ENCODE measurements around the gene LYSMD4.
A peak's percentile ranks its signal among the peaks of the same experiment; 100 is the strongest.
"Not testable (repeated sequence)": the region's sequence is repeated elsewhere in the genome, so short reads cannot be mapped to it uniquely, and the experiment has no call there.

LYSMD4 gene

DNA sequence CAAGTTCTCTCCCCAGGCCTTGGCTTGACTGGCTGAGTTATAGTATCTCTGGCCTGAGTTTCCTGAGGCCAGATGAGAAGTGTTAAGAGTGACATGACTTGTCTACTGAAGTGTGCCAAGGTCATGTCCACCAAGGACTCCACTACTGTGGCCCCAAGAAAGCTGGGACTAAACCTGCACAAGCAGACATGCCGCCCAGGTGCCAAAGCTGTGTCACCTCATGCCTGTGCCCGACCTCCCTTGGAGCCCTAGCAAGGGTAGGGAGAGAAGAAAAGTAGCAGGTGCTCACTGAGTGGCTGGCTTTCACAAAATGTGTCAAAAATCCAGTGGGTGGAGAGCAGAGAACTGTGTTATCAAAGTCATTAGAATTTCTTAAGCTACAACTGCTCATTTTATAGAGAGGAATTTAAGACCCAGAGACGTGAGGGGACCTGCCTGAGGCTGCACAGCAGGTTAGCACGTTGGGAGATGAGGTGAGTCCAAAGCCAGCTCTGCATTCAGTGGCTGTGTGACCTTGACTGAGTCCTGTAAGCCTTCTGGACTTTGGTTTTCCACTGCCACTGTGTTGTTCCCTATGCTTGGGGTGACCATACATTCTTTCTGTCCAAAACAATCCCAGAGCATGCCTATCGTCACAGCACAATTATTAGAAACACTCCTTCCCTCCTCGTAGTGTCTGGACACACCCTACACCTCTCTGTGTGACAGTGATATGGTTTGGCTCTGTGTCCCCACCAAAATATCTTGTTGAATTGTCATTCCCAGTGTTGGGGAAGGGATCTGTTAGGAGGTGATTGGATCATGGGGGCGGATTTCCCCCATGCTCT, 5.0 kb upstream of the LYSMD4 start:
- DNase-seq, result no peak
- 97% methylated on average over 7 of the region's 7 CpGs for WGBS (ENCODE audit: insufficient coverage)
- Histone ChIP-seq H3K27me3 (replicated peaks in 2 of 5; ENCODE audit: control insufficient read depth in 4 of 5, insufficient read depth in 5 of 5, low read length in 4 of 5) (peaks cover 0 to 2% (median 0%) of the 10 kb centered on the region in 5 experiments), H3K4me1 (ENCODE audit: control extremely low read depth in 1 of 4, control insufficient read depth in 4 of 4, insufficient read depth in 4 of 4, low read length in 3 of 4) (peaks cover 0 to 4% (median 4%) of the 10 kb centered on the region in 4 experiments), H3K4me3 (ENCODE audit: control insufficient read depth in 1 of 7, extremely low read depth in 1 of 7, insufficient read depth in 4 of 7, low read depth in 2 of 7, low read length in 6 of 7) (no peak overlapping the region), H3K9me3 (ENCODE audit: control extremely low read depth in 1 of 5, control insufficient read depth in 4 of 5, insufficient read depth in 2 of 5, low read depth in 1 of 5, low read length in 4 of 5) (no peaks in the 10 kb centered on the region), H3K36me3 (ENCODE audit: control insufficient read depth in 4 of 4, insufficient read depth in 4 of 4, low read length in 3 of 4) (no peaks in the 10 kb centered on the region), H3K27ac (ENCODE audit: insufficient read depth in 1 of 2, low read depth in 1 of 2, low read length in 2 of 2, poor library complexity in 1 of 2, severe bottlenecking in 2 of 2) (no peak overlapping the region)
- ChIA-PET POLR2A (no interaction called here), CTCF (interaction anchor here (1.0 kb wide), 1 partner anchor 34 kb away, joined by 3 read pairs; no protein-coding TSS in a partner anchor)

DNA sequence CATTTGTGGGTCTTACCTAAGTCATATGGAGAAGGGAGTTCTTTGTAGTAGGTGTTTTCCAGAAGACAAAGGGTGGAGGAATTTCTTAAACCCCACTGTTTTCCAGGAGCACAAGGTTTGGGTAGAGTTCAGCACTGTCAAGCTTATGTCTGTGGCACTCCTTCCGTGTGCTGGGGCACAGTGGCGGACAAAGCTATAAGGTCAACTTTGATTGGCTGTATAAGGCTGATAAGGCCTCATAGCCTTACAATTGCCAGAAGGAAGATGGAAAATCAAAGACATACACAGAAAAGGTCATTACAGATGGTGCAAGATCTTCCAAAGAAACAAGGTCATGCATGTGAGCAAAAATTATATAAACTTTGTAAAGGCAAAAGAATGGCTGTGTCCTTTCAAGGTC, 3.5 kb upstream of the LYSMD4 start:
- DNase-seq, result no peak
- Histone ChIP-seq H3K9me3 (ENCODE audit: control extremely low read depth in 1 of 5, control insufficient read depth in 4 of 5, insufficient read depth in 2 of 5, low read depth in 1 of 5, low read length in 4 of 5) (no peaks in the 10 kb centered on the region), H3K4me1 (ENCODE audit: control extremely low read depth in 1 of 4, control insufficient read depth in 4 of 4, insufficient read depth in 4 of 4, low read length in 3 of 4) (peaks cover 0 to 18% (median 14%) of the 10 kb centered on the region in 4 experiments), H3K27me3 (replicated peaks in 2 of 5; ENCODE audit: control insufficient read depth in 4 of 5, insufficient read depth in 5 of 5, low read length in 4 of 5) (peaks cover 0 to 4% (median 0%) of the 10 kb centered on the region in 5 experiments), H3K27ac (ENCODE audit: insufficient read depth in 1 of 2, low read depth in 1 of 2, low read length in 2 of 2, poor library complexity in 1 of 2, severe bottlenecking in 2 of 2) (no peak overlapping the region), H3K4me3 (ENCODE audit: control insufficient read depth in 1 of 7, extremely low read depth in 1 of 7, insufficient read depth in 4 of 7, low read depth in 2 of 7, low read length in 6 of 7) (no peak overlapping the region), H3K36me3 (ENCODE audit: control insufficient read depth in 4 of 4, insufficient read depth in 4 of 4, low read length in 3 of 4) (no peaks in the 10 kb centered on the region)
- 95% methylated on average over 2 of the region's 2 CpGs for WGBS (ENCODE audit: insufficient coverage)
- CTCF ChIA-PET, result interaction anchor here (1.4 kb wide), 1 partner anchor 11 kb away, joined by 3 read pairs; no protein-coding TSS in a partner anchor
- POLR2A ChIA-PET, result no interaction called here

DNA sequence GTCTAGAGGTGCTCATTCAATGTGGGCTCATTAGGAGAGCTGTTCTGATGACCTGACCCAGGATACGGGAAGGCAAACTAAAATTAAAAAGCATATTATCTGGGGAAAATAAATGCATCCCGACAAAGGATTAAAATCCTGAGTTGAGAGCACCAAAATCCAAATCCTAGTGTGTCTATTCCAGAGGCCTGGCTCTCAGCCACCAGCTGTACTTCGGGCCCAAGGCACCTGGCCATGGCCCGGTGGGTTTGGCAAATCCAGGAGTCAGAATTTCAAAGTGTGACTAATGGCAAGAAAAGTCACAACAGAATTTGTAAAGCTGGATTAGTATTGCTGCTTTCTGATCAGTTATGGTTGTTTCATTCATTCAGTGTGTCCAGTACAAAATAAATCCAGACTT, 2.6 kb upstream of the LYSMD4 start:
- Histone ChIP-seq H3K36me3 (ENCODE audit: control insufficient read depth in 4 of 4, insufficient read depth in 4 of 4, low read length in 3 of 4) (no peaks in the 10 kb centered on the region), H3K9me3 (ENCODE audit: control extremely low read depth in 1 of 5, control insufficient read depth in 4 of 5, insufficient read depth in 2 of 5, low read depth in 1 of 5, low read length in 4 of 5) (no peaks in the 10 kb centered on the region), H3K27me3 (replicated peaks in 2 of 5; ENCODE audit: control insufficient read depth in 4 of 5, insufficient read depth in 5 of 5, low read length in 4 of 5) (peaks cover 0 to 4% (median 0%) of the 10 kb centered on the region in 5 experiments), H3K27ac (ENCODE audit: insufficient read depth in 1 of 2, low read depth in 1 of 2, low read length in 2 of 2, poor library complexity in 1 of 2, severe bottlenecking in 2 of 2) (no peak overlapping the region), H3K4me1 (ENCODE audit: control extremely low read depth in 1 of 4, control insufficient read depth in 4 of 4, insufficient read depth in 4 of 4, low read length in 3 of 4) (peaks cover 4 to 23% (median 14%) of the 10 kb centered on the region in 4 experiments), H3K4me3 (ENCODE audit: control insufficient read depth in 1 of 7, extremely low read depth in 1 of 7, insufficient read depth in 4 of 7, low read depth in 2 of 7, low read length in 6 of 7) (no peak overlapping the region)
- WGBS (ENCODE audit: insufficient coverage), result 100% methylated on average over 4 of the region's 4 CpGs
- no peak for DNase-seq
- CTCF ChIA-PET, result interaction anchor here (1.4 kb wide), 1 partner anchor 10 kb away, joined by 3 read pairs; no protein-coding TSS in a partner anchor
- POLR2A ChIA-PET, result no interaction called here

DNA sequence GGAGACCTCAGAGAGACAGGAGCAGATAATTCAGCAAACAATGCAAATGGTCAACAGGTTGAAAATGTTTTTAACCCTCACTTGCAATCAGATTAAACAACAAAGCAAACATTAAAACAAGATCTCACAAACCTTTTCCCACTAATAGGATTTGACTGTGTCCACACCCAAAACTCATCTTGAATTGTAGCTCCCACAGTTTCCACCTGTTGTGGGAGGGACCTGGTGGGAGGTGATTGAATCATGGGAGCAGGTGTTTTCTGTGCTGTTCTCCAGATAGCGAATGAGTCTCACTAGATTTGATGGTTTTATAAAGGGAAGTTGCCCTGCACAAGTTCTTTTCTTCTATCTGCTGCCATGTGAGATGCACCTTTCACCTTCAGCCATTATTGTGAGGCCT, 1.3 kb upstream of the LYSMD4 start:
- CTCF ChIA-PET, result interaction anchor here (1.5 kb wide), 1 partner anchor 19 kb away, joined by 6 read pairs; no protein-coding TSS in a partner anchor
- Histone ChIP-seq H3K4me1 (ENCODE audit: control extremely low read depth in 1 of 4, control insufficient read depth in 4 of 4, insufficient read depth in 4 of 4, low read length in 3 of 4) (peaks cover 5 to 23% (median 14%) of the 10 kb centered on the region in 4 experiments), H3K27ac (ENCODE audit: insufficient read depth in 1 of 2, low read depth in 1 of 2, low read length in 2 of 2, poor library complexity in 1 of 2, severe bottlenecking in 2 of 2) (no peak overlapping the region), H3K27me3 (replicated peaks in 2 of 5; ENCODE audit: control insufficient read depth in 4 of 5, insufficient read depth in 5 of 5, low read length in 4 of 5) (peaks cover 0 to 4% (median 0%) of the 10 kb centered on the region in 5 experiments), H3K4me3 (ENCODE audit: control insufficient read depth in 1 of 7, extremely low read depth in 1 of 7, insufficient read depth in 4 of 7, low read depth in 2 of 7, low read length in 6 of 7) (no peak overlapping the region), H3K9me3 (ENCODE audit: control extremely low read depth in 1 of 5, control insufficient read depth in 4 of 5, insufficient read depth in 2 of 5, low read depth in 1 of 5, low read length in 4 of 5) (no peaks in the 10 kb centered on the region), H3K36me3 (ENCODE audit: control insufficient read depth in 4 of 4, insufficient read depth in 4 of 4, low read length in 3 of 4) (no peaks in the 10 kb centered on the region)
- POLR2A ChIA-PET, result no interaction called here
- no CpG with 5 or more reads among the region's 1 CpG for WGBS (ENCODE audit: insufficient coverage)
- DNase-seq, result no peak

DNA sequence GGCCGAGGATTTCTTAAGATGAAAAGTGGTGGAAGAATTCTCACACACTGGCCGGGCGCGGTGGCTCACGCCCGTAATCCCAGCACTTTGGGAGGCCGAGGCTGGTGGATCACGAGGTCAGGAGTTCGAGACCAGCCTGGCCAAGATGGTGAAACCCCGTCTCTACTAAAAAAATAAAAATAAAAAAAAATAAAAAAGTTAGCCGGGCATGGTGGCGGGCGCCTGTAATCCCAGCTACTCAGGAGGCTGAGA, 729 bp upstream of the LYSMD4 start:
- peaks cover 5 to 23% (median 14%) of the 10 kb centered on the region in 4 experiments for H3K4me1 ChIP-seq (ENCODE audit: control extremely low read depth in 1 of 4, control insufficient read depth in 4 of 4, insufficient read depth in 4 of 4, low read length in 3 of 4)
- H3K27ac ChIP-seq (ENCODE audit: insufficient read depth in 1 of 2, low read depth in 1 of 2, low read length in 2 of 2, poor library complexity in 1 of 2, severe bottlenecking in 2 of 2), result peak overlapping the region in 1 of 2 experiments; percentile 70
- H3K36me3 ChIP-seq (ENCODE audit: control insufficient read depth in 4 of 4, insufficient read depth in 4 of 4, low read length in 3 of 4); DNase-seq; POLR2A ChIA-PET; H3K27me3 ChIP-seq (replicated peaks in 2 of 5; ENCODE audit: control insufficient read depth in 4 of 5, insufficient read depth in 5 of 5, low read length in 4 of 5); H3K9me3 ChIP-seq (ENCODE audit: control extremely low read depth in 1 of 5, control insufficient read depth in 4 of 5, insufficient read depth in 2 of 5, low read depth in 1 of 5, low read length in 4 of 5): not testable (repeated sequence)
- 100% methylated on average over 1 of the region's 13 CpGs for WGBS (ENCODE audit: insufficient coverage)
- CTCF ChIA-PET, result interaction anchor here (1.5 to 1.7 kb wide), 2 partner anchors 20 to 23 kb away, joined by 6 read pairs; no protein-coding TSS in a partner anchor
- H3K4me3 ChIP-seq (ENCODE audit: control insufficient read depth in 1 of 7, extremely low read depth in 1 of 7, insufficient read depth in 4 of 7, low read depth in 2 of 7, low read length in 6 of 7), result peak overlapping the region in 4 of 7 experiments; percentile 63 to 83 (median 70)

DNA sequence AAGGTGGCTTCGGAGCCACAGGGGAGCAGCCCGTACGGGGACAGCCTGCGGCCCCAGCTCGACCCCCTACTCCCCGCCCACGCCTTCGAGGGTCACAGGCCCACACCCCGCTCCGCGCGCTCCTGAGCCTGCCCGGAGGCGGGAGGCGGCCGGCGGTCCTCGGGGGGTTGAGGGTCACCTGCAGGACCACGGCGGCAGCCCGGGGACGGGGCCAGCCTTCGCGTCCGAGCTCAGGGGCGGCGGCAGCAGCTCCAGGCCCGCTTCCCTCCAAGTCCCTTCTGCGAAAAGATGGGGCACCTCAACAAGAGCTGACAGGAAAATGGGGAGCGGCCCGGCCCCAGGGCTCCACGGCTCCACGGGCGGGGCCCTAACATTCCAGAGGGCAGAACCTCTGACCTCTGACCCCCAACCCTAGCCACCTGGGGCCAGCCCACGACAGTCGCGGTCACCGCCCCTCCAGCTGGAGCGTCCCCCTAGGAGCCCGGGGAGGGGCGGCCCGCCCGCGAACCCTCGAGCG, 428 bp downstream of the LYSMD4 start:
- H3K36me3 ChIP-seq (ENCODE audit: control insufficient read depth in 4 of 4, insufficient read depth in 4 of 4, low read length in 3 of 4), result peaks cover 0 to 12% (median 3%) of the 10 kb centered on the region in 4 experiments
- peak overlapping the region; percentile 57 to 82 (median 78) for H3K4me3 ChIP-seq (ENCODE audit: control insufficient read depth in 1 of 7, extremely low read depth in 1 of 7, insufficient read depth in 4 of 7, low read depth in 2 of 7, low read length in 6 of 7)
- peaks cover 5 to 23% (median 14%) of the 10 kb centered on the region in 4 experiments for H3K4me1 ChIP-seq (ENCODE audit: control extremely low read depth in 1 of 4, control insufficient read depth in 4 of 4, insufficient read depth in 4 of 4, low read length in 3 of 4)
- peak in 2 of 3 donors; percentile 5 to 53 for DNase-seq
- peaks cover 0 to 4% (median 0%) of the 10 kb centered on the region in 5 experiments for H3K27me3 ChIP-seq (replicated peaks in 2 of 5; ENCODE audit: control insufficient read depth in 4 of 5, insufficient read depth in 5 of 5, low read length in 4 of 5)
- H3K27ac ChIP-seq (ENCODE audit: insufficient read depth in 1 of 2, low read depth in 1 of 2, low read length in 2 of 2, poor library complexity in 1 of 2, severe bottlenecking in 2 of 2), result peak overlapping the region in 1 of 2 experiments; percentile 30
- CTCF ChIA-PET, result interaction anchor here (0.7 to 2.8 kb wide), 5 partner anchors 15 to 460 kb away, joined by 3 to 18 read pairs (median 6); no protein-coding TSS in a partner anchor
- 0% methylated on average over 30 of the region's 46 CpGs for WGBS (ENCODE audit: insufficient coverage)
- no peaks in the 10 kb centered on the region for H3K9me3 ChIP-seq (ENCODE audit: control extremely low read depth in 1 of 5, control insufficient read depth in 4 of 5, insufficient read depth in 2 of 5, low read depth in 1 of 5, low read length in 4 of 5)
- POLR2A ChIA-PET, result no interaction called here
